Measurements from ENCODE around the gene SLC66A2. TPM values are rescaled to one million over a fixed set of nuclear protein-coding genes. Genes with fewer than 3 reads are reported as not detected.

SLC66A2 gene
- total and polyA plus RNA-seq, 10 of the 15 experiments (the other 5 are each of a cell fraction or from before 2014, with no cell fraction given), result 0.69 to 42.5 (median 14.8) TPM

DNA sequence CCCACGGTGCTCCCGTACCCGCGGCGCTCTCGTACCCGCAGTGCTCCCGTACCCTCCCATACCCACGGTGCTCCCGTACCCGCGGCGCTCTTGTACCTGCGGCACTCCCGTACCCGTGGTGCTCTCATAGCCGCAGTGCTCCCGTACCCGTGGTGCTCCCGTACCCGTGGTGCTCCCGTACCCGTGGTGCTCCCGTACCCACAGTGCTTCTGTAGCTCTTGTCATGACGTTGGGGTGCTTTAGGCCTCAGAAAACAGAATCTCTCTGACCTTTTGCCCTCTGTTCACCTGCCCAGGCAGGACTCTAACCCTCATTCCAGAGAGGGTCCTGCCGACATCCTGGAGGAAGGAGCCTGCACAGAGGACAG, 35.3 kb downstream of the SLC66A2 start (continued):
- TF ChIP-seq, protein P1, sequence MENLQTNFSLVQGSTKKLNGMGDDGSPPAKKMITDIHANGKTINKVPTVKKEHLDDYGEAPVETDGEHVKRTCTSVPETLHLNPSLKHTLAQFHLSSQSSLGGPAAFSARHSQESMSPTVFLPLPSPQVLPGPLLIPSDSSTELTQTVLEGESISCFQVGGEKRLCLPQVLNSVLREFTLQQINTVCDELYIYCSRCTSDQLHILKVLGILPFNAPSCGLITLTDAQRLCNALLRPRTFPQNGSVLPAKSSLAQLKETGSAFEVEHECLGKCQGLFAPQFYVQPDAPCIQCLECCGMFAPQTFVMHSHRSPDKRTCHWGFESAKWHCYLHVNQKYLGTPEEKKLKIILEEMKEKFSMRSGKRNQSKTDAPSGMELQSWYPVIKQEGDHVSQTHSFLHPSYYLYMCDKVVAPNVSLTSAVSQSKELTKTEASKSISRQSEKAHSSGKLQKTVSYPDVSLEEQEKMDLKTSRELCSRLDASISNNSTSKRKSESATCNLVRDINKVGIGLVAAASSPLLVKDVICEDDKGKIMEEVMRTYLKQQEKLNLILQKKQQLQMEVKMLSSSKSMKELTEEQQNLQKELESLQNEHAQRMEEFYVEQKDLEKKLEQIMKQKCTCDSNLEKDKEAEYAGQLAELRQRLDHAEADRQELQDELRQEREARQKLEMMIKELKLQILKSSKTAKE (IDR thresholded peaks at IDR 0.05; ENCODE audit: low read depth, poor library complexity, severe bottlenecking), result no peak
- no peak for TF ChIP-seq BRCA1 (IDR thresholded peaks at IDR 0.05; ENCODE audit: low read depth, low read length)
- no peak for TF ChIP-seq ATF7 (IDR thresholded peaks at IDR 0.05; ENCODE audit: low read depth)

DNA sequence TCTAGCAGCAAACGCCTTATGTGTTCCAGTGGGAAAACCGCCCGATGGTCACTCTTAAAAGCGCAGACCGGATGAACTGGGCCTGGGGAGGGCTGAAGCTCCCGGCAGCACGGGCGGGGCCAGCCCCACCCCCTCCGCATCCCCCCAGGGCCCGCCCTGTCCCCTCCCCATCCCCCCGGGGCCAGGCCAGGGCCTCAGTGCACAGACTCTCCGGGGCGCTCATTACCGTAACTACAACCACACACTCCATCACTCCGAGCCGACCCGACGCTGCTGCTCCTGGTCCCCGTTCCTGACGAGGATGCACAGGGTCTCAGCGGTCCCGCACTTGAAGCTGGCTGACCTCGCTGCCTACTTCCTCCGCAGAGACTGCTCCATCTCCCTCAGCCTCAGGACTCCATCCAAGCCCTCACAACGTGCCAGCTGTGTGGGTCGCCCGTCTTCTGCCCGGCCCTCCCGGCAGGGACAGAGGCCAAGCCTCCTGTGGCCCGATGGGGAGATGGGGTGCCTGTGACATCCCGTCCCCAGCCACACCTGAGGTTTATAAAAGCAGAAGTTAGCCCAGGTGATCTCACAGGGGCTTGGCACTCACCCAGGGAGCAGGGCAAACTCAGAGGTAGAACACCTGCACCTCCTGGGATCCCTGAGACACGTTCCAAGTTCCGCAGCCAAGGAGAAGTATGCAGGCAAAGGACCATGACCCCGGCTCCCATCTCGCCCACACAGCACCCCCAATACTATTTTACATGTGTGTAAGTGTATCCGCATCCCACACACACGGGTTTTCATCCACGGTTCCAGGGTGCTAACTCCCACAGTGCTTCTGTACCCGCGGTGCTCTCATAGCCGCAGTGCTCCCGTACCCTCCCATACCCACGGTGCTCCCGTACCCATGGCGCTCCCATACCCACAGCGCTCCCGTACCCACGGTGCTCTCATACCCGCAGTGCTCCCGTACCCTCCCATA, 36.0 kb downstream of the SLC66A2 start:
- H3K4me1 ChIP-seq (ENCODE audit: control insufficient read depth, insufficient read depth, low read length), result no peaks in the 10 kb centered on the region
- H3K9me3 ChIP-seq (replicated peaks; ENCODE audit: control insufficient read depth, insufficient read depth, low read length), result peaks cover 5% of the 10 kb centered on the region; the same call in 1 of the 3 replicates
- ChIA-PET SMC1A (ENCODE audit: uncharacterized antibody, unreplicated experiment) (no interaction called here), POLR2A (no interaction called here), CTCF (no interaction called here), RAD21 (ENCODE audit: unreplicated experiment) (no interaction called here)
- intact Hi-C loops (cut with micrococcal nuclease; ENCODE audit: unreplicated experiment) (no loop called here), in situ Hi-C loops (cut with MboI) (no loop called here)
- H2AFZ ChIP-seq (ENCODE audit: control insufficient read depth, low read depth, low read length), result no peak overlapping the region
- H3K4me2 ChIP-seq (ENCODE audit: control insufficient read depth, insufficient read depth), result no peak overlapping the region
- no peak overlapping the region for H3K9ac ChIP-seq (ENCODE audit: control insufficient read depth, insufficient read depth, low read length)
- no peak for DNase-seq (ENCODE audit: low read depth, low spot score)
- no peak for FAIRE-seq
- peaks cover 0 to 23% of the 10 kb centered on the region in 2 experiments; a peak in 3 of 4 replicates for H3K36me3 ChIP-seq (ENCODE audit: control insufficient read depth in 2 of 2, insufficient read depth in 2 of 2, low read length in 1 of 2)
- TF ChIP-seq POLR2A (IDR thresholded peaks at IDR 0.05; ENCODE audit: low read depth, low read length) (peak; percentile 36; the same call in 1 of the 2 replicates), PML (IDR thresholded peaks at IDR 0.05; ENCODE audit: low read length) (no peak), EZH2 (IDR thresholded peaks at IDR 0.05; ENCODE audit: borderline replicate concordance, control insufficient read depth, low read depth, low read length) (no peak), JUND (IDR thresholded peaks at IDR 0.05; ENCODE audit: low read depth, low read length) (no peak), ZBED1 (IDR thresholded peaks at IDR 0.05; ENCODE audit: borderline replicate concordance) (no peak)
- no peak overlapping the region for H3K27ac ChIP-seq (ENCODE audit: control insufficient read depth, insufficient read depth)
- no peaks in the 10 kb centered on the region for H4K20me1 ChIP-seq (ENCODE audit: control insufficient read depth, insufficient read depth)
- no peak for ATAC-seq
- WGBS (ENCODE audit: insufficient coverage, insufficient replicate concordance, low lambda C conversion rate, missing lambda C conversion rate), result 93% methylated on average over 40 of the region's 50 CpGs
- H3K27me3 ChIP-seq (replicated peaks in 1 of 2; ENCODE audit: control insufficient read depth in 2 of 2, insufficient read depth in 2 of 2, low read length in 1 of 2), result no peaks in the 10 kb centered on the region
- no peak overlapping the region for H3K4me3 ChIP-seq
- BruUV-seq (replicated peaks), result no TSS peak
- H3K79me2 ChIP-seq (ENCODE audit: control insufficient read depth, insufficient read depth, low read length), result no peaks in the 10 kb centered on the region

All from GM12878 (cell line).